Neuron (in vitro differentiated cells): Measurements from ENCODE around the gene YY1.
A peak's percentile ranks its signal among the peaks of the same experiment; 100 is the strongest.

Experiments
- H2AFZ ChIP-seq: one replicate; pipeline ENCODE4 v1.6.1; 2013; ENCODE audit warnings: low read depth, mild to moderate bottlenecking, inconsistent platforms, low read length, moderate library complexity
- H3K27me3 ChIP-seq: one replicate; pipeline ENCODE4 v1.6.1; 2013; ENCODE audit warnings: low read length; ENCODE audit not compliant: insufficient read depth
- H3K36me3 ChIP-seq: one replicate; pipeline ENCODE4 v1.6.1; 2013; ENCODE audit warnings: low read length; ENCODE audit not compliant: insufficient read depth
- H3K4me1 ChIP-seq: one replicate; pipeline ENCODE4 v1.6.1; 2013; ENCODE audit warnings: low read length; ENCODE audit not compliant: insufficient read depth
- H3K4me3 ChIP-seq: 2 replicates; pipeline ENCODE4 v1.5.1; 2013; ENCODE audit warnings: mild to moderate bottlenecking, low read length, moderate library complexity
- H3K9me3 ChIP-seq: one replicate; pipeline ENCODE4 v1.6.1; 2013; ENCODE audit warnings: low read length

Gene YY1

DNA sequence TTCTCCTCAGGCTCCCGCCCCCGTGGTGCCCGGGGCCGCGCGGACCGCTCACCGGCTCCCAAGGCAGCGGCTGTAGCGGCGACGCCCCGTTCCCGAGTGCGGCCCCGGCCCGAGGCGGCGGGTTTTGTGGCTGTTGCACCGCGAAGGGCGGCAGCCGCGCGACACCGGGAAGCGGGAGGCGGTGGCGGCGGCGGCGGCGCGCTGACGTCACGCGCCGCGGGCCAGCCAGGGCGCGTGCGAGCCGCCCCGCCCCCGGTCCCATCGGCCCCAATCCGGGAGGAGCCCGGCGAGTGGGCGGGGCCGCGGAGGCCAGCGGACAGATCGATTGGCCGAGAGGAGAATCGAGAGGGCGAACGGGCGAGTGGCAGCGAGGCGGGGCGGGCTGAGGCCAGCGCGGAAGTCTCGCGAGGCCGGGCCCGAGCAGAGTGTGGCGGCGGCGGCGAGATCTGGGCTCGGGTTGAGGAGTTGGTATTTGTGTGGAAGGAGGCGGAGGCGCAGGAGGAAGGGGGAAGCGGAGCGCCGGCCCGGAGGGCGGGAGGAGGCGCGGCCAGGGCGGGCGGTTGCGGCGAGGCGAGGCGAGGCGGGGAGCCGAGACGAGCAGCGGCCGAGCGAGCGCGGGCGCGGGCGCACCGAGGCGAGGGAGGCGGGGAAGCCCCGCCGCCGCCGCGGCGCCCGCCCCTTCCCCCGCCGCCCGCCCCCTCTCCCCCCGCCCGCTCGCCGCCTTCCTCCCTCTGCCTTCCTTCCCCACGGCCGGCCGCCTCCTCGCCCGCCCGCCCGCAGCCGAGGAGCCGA lies at the start of gene YY1:
YY1 (plus strand) TSS at position 726 of the 792 bp plus-strand sequence. CDS start 101 bp downstream, outside the sequence.
- Histone ChIP-seq H2AFZ (no peak within 1 kb of the TSS), H3K36me3 (peaks cover 16% of the 10 kb centered on the region), H3K4me1 (peaks cover 20% of the 10 kb centered on the region), H3K27me3 (no peaks in the 10 kb centered on the region), H3K4me3 (peak within 1 kb of the TSS; percentile 100), H3K9me3 (peaks cover 3% of the 10 kb centered on the region)

DNA sequence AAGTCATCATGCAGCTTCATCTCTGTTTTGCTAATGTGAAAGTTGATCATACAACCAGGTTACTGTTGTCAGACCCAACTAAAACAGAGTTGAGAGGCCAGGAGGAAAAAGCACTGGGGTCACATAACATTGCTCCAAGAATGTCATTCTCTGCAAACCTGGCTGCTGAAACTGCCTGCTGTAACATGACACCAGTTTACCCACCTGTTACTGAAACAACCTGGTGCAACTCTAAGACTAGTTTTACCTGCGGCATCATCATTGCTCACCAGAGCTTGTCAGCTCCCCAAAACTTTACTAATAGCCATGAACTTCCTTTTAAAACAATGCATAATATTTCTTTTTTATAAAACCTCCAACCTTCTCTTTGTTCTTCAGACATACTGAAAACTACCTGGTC lies 48.8 kb upstream of the YY1 start:
- no peaks in the 10 kb centered on the region for H3K36me3 ChIP-seq
- no peak overlapping the region for H2AFZ ChIP-seq
- peaks cover 9% of the 10 kb centered on the region for H3K4me1 ChIP-seq
- H3K27me3 ChIP-seq: no peaks in the 10 kb centered on the region
- H3K9me3 ChIP-seq: no peaks in the 10 kb centered on the region
- H3K4me3 ChIP-seq: no peak overlapping the region

DNA sequence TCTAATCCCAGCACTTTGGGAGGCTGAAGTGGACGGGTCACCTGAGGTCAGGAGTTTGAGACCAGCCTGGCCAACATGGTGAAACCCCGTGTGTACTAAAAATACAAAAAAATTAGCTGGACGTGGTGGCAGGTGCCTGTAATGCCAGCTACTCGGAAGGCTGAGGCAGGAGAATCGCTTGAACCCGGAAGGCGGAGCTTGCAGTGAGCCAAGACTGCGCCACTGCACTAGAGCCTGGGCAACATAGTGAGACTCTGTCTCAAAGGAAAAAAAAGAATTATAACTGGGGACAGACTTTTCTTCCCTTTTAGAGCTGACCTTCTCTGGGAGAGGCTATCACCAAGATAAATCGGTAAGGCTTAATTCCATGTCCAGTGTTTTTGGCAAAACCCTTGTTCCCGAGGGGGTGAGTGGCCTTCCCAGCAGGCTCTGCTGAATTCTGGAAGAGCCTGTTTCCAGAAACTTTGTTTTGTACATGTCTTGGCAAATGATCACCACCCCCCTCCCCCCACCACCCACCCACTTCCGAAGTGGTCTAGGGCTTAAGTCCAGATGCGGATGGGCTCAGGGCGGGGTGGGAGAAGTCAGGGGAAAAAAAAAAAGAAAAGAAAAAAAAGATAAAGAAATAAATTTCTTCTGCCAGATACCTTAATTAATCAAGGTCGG lies 47.2 kb upstream of the YY1 start:
- peak overlapping the region; percentile 48 for H2AFZ ChIP-seq
- H3K4me1 ChIP-seq: peaks cover 9% of the 10 kb centered on the region
- H3K9me3 ChIP-seq: no peaks in the 10 kb centered on the region
- H3K4me3 ChIP-seq: no peak overlapping the region
- H3K27me3 ChIP-seq: no peaks in the 10 kb centered on the region
- H3K36me3 ChIP-seq: no peaks in the 10 kb centered on the region

DNA sequence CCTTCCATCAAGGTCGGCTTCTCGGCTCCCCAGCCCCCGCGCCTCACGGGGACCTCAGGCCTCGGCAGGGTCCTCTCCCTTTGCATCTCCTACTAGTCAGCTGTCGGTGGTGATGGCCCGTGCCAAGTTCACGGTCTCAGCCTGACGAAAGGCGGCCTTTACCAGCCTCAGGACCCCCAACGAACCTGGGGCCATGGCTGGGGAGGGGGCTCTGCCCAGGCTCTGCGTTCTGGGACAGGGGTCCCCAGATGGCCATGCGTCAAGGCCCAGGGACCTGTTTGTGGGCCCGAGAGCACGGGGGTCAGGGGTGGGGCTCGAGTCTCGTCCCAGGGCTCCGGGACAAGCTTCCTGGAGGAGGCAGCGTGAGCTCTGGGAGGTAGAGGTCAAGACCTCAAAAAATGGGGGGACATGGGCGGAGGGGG lies 46.7 kb upstream of the YY1 start:
- Histone ChIP-seq H3K27me3 (no peaks in the 10 kb centered on the region), H3K4me3 (peak overlapping the region; percentile 43), H2AFZ (peak overlapping the region; percentile 48), H3K36me3 (no peaks in the 10 kb centered on the region), H3K4me1 (peaks cover 9% of the 10 kb centered on the region), H3K9me3 (no peaks in the 10 kb centered on the region)

DNA sequence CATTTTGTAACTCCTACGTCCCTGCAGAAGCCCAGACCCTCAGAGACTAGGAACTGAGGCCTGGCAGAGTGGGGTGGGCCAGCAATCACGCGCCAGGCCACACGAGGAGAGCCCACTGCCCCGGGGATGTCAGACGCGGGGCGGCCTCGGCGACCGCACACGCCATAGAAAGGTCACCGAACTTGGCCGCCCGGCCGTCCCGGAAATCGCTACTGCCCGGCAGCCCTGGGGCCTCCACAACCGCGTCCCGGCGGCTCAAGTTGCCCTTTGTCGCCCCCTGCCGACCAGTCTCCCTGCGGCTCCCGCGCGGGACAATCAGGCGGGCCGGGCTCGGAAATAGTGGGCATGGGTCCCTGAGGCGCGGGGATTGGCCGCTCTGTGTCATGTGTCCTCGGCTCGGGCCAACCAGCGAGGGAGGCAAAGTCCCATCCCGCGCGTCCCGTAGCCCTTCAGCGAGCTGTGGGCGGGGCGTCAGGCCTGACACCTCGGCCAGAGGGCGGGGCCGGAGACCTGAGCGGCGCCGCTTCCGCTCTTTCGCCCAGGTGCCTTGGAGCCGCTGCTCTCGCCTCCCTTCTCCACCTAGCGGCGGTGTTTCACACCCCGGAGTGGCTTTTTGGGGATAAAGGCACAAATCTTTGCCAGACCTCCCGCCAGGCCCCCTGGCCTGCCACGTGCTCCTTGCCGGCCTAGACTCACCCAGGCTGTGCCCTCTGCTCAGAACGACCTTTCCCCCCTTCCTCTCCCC lies 46.1 kb upstream of the YY1 start:
- Histone ChIP-seq H3K36me3 (no peaks in the 10 kb centered on the region), H3K4me3 (peak overlapping the region; percentile 50), H3K9me3 (no peaks in the 10 kb centered on the region), H3K4me1 (peaks cover 9% of the 10 kb centered on the region), H2AFZ (peak overlapping the region; percentile 55), H3K27me3 (no peaks in the 10 kb centered on the region)

DNA sequence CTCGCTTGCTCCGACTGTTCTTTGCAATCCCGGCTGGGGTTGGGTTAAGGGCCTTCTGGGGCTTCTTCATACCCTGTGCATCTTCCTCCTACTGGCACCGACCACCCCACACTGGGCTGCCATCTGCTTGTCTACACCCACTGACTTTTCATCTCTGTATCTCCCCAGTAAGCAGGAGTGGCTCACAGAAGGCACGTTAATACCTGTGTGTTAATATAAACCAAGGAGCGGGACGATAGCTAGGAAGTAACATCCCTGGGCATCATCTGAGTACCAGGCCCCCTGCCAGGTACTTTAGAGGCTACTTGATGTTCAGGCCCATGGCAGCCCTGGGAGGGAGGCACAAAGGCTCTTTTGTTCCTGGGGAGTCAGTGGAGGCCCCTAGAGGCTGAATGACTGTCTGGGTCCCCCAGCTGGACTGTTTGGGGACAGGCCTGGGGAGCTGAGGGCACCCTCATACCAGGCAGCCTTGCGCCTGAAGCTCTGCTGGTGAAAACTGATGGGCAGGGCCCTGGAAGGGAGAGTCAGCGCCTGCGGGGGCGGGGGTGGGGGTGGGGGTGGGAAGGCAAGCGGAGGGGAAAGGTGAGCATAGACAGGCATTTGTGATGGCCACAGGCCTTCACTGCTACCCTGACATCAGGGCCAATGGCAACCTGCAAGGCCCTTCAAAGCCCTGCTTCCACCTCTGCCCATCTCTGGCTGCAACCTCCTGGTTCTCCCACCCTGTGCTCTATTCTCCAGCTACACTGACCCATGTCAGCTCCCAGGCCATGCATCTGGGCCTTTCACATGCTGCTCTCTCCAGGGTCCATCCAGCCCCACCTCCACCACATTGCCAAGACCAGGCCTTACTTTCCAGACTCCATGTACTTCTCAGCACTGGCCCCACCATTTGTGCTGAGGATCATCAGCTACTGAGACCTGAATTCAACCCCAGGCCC lies 45.3 kb upstream of the YY1 start:
- H3K4me3 ChIP-seq: peak overlapping the region; percentile 50

DNA sequence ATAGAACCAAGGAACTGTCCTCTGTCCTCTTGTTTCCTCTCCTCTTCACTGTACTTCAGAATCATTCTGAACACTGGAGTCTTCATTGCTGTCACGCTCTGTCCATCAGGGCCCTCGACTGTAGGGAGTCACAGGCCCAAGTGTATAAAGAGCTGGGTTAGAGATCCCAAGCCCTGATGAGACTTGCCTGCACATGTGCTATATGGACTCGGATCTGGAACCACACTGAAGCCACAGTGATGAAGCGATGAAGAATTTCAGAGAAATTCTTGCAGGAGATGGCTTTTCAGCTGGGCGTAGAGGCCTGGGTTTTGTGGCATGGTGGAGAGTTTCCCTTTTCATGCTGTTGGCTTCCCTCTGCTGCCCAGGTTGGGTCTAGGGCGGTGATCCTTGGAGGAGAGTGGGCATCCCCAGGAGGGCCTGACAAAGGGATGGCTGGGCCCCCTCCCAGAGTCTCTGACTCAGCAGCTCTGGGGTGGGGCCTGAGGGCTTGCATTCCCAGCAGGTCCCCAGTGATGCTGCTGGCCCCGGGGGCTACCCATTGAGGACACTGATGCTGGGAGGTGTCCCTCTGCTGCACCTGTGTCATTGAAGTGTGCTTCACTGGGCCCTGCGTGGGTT lies 39.6 kb upstream of the YY1 start:
- Histone ChIP-seq H2AFZ (no peak overlapping the region), H3K27me3 (no peaks in the 10 kb centered on the region), H3K9me3 (no peaks in the 10 kb centered on the region), H3K36me3 (no peaks in the 10 kb centered on the region), H3K4me3 (no peak overlapping the region), H3K4me1 (no peaks in the 10 kb centered on the region)

More for the DNA sequence above, 45.3 kb upstream of the YY1 start:
- H3K4me1 ChIP-seq: peaks cover 9% of the 10 kb centered on the region
- no peaks in the 10 kb centered on the region for H3K36me3 ChIP-seq
- peak overlapping the region; percentile 55 for H2AFZ ChIP-seq
- H3K9me3 ChIP-seq: no peaks in the 10 kb centered on the region
- H3K27me3 ChIP-seq: no peaks in the 10 kb centered on the region

DNA sequence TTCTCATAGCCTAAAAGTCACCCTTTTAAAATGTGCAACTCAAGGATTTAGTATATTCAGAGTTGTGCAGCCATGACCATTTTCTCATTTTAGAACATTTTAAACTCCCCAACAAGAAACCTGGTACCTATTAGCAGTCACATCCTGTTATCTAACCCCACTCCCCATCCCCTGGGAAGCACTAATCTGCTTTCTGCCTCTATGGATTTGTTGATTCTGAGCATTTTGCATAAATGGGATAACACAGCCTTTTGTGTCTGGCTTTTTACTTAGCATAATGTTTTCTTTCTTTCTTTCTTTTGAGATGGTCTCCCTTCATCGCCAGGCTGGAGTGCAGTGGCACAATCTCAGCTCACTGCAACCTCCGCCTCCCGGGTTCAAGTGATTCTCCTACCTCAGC lies 38.6 kb upstream of the YY1 start:
- no peak overlapping the region for H2AFZ ChIP-seq
- no peaks in the 10 kb centered on the region for H3K36me3 ChIP-seq
- H3K4me3 ChIP-seq: no peak overlapping the region
- H3K9me3 ChIP-seq: no peaks in the 10 kb centered on the region
- H3K27me3 ChIP-seq: no peaks in the 10 kb centered on the region
- H3K4me1 ChIP-seq: no peaks in the 10 kb centered on the region

DNA sequence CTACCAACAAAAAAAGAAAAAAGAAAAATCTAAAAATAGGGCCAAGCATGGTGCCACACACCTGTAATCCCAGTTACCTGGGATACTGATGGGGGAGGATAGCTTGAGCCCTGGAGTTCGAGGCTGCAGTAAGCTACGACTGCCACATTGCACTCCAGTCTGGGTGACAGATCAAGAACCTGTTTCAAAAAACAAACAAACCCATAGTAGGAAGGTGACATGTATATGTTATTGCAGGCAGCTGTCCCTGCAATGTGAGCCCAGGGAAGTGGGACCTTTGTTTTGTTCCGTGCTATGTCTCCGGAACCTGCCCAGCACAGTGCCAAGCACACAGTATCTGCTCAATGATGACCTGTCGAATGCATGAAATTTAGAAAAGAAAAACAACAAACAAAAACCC lies 37.2 kb upstream of the YY1 start:
- H3K4me3 ChIP-seq: no peak overlapping the region
- peaks cover 2% of the 10 kb centered on the region for H3K36me3 ChIP-seq
- H3K4me1 ChIP-seq: no peaks in the 10 kb centered on the region
- H2AFZ ChIP-seq: no peak overlapping the region
- no peaks in the 10 kb centered on the region for H3K9me3 ChIP-seq
- no peaks in the 10 kb centered on the region for H3K27me3 ChIP-seq

DNA sequence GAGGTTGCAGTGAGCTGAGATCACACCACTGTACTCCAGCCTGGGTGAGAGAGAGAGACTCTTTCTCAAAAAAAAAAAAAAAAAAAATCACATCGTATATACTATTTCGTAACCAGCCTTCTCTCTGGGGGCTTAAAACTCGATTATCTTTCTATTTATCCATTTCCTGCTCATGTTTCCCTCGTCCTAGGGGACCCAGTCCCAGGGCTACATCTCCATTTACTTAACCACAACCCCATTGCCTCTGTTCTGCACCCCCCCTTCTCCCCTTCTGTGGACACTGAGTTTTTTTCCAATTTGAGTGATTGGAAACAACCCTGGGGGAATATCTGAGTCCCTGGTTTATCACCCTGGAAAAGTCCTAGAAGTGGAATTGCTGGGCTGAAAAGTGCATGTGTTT lies 36.2 kb upstream of the YY1 start:
- H3K36me3 ChIP-seq: peaks cover 3% of the 10 kb centered on the region
- no peak overlapping the region for H3K4me3 ChIP-seq
- no peaks in the 10 kb centered on the region for H3K27me3 ChIP-seq
- H3K4me1 ChIP-seq: no peaks in the 10 kb centered on the region
- no peak overlapping the region for H2AFZ ChIP-seq
- no peaks in the 10 kb centered on the region for H3K9me3 ChIP-seq

DNA sequence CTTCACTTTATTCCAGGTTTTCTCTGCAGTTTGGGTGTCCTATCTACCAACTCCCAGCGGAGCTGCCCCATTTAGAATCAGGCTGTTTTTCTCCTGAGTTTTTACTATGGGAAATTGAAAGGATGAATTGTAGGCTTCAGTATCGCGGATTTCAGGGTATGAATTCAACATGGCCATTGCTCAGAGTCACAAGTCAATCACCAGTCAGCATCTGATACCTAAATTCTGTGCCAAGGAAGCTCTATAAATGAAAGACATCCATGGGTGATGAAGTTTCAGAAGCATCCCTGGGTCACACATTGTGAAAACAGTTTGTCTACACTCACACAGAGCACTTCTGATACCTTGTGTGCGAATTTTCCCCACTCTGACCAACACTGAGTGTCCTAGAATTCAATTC lies 35.8 kb upstream of the YY1 start:
- Histone ChIP-seq H2AFZ (no peak overlapping the region), H3K36me3 (peaks cover 3% of the 10 kb centered on the region), H3K4me3 (no peak overlapping the region)

More for the DNA sequence above, 35.8 kb upstream of the YY1 start:
- no peaks in the 10 kb centered on the region for H3K27me3 ChIP-seq
- H3K4me1 ChIP-seq: no peaks in the 10 kb centered on the region
- H3K9me3 ChIP-seq: no peaks in the 10 kb centered on the region
